ENCODE results near the gene CCDC91.

- no peak for TF ChIP-seq TAF1 (IDR thresholded peaks at IDR 0.05; ENCODE audit: borderline replicate concordance, insufficient read depth, low read length)
- TF ChIP-seq POLR2AphosphoS5 (IDR thresholded peaks at IDR 0.05; ENCODE audit: low read depth, low read length) = no peak
- no peak for TF ChIP-seq SIN3A (IDR thresholded peaks at IDR 0.05; ENCODE audit: borderline replicate concordance, insufficient read depth, low read length)
- no peak for TF ChIP-seq REST (IDR thresholded peaks at IDR 0.05; ENCODE audit: insufficient read depth in 1 of 2, low read depth in 2 of 2, low read length in 2 of 2)
Measured at GRCh38 chr12:28161697-28162096, 28.6 kb upstream of the CCDC91 start.

Measured in PFSK-1 (cell line).